Measurements from ENCODE around the gene ZNF428. TPM values are rescaled to one million over a fixed set of nuclear protein-coding genes. Genes with fewer than 3 reads are reported as not detected.
A peak's percentile ranks its signal among the peaks of the same experiment; 100 is the strongest.

ZNF428 gene
- total and polyA plus RNA-seq, 2 of the 4 experiments (the other 2 are of a cell fraction), result 9.9 to 32.3 TPM

- ATAC-seq (ENCODE audit: low read depth), result peak; percentile 24; the same call in 1 of the 2 replicates
- TF ChIP-seq MAZ (IDR thresholded peaks at IDR 0.05; ENCODE audit: borderline replicate concordance, low read depth, low read length) (no peak), SMC3 (IDR thresholded peaks at IDR 0.05; ENCODE audit: low read depth, low read length) (no peak), BHLHE40 (IDR thresholded peaks at IDR 0.05; ENCODE audit: low read depth, low read length) (no peak), RCOR1 (IDR thresholded peaks at IDR 0.05; ENCODE audit: insufficient replicate concordance, low read length) (no peak), NFE2L2 (IDR thresholded peaks at IDR 0.05; ENCODE audit: low read depth, low read length) (no peak), CEBPB (IDR thresholded peaks at IDR 0.05; ENCODE audit: low read depth, low read length) (no peak), RFX5 (IDR thresholded peaks at IDR 0.05; ENCODE audit: low read depth, low read length) (no peak), MXI1 (IDR thresholded peaks at IDR 0.05; ENCODE audit: borderline replicate concordance, low read depth, low read length) (no peak), RAD21 (IDR thresholded peaks at IDR 0.05; ENCODE audit: low read length) (peak; percentile 28), CTCF (conservative IDR thresholded peaks at IDR 0.05; ENCODE audit: low read depth, low read length) (peak; percentile 39), MAFK (IDR thresholded peaks at IDR 0.05; ENCODE audit: low read depth, low read length) (no peak), CHD1 (IDR thresholded peaks at IDR 0.05; ENCODE audit: low read depth, low read length) (no peak), FOS (IDR thresholded peaks at IDR 0.05; ENCODE audit: low read depth, low read length) (no peak), POLR2A (IDR thresholded peaks at IDR 0.05; ENCODE audit: low read depth, low read length) (no peak)
- TF ChIP-seq, protein P1, sequence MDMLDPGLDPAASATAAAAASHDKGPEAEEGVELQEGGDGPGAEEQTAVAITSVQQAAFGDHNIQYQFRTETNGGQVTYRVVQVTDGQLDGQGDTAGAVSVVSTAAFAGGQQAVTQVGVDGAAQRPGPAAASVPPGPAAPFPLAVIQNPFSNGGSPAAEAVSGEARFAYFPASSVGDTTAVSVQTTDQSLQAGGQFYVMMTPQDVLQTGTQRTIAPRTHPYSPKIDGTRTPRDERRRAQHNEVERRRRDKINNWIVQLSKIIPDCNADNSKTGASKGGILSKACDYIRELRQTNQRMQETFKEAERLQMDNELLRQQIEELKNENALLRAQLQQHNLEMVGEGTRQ (IDR thresholded peaks at IDR 0.05; ENCODE audit: low read depth, low read length), result no peak
- TF ChIP-seq, protein P2, sequence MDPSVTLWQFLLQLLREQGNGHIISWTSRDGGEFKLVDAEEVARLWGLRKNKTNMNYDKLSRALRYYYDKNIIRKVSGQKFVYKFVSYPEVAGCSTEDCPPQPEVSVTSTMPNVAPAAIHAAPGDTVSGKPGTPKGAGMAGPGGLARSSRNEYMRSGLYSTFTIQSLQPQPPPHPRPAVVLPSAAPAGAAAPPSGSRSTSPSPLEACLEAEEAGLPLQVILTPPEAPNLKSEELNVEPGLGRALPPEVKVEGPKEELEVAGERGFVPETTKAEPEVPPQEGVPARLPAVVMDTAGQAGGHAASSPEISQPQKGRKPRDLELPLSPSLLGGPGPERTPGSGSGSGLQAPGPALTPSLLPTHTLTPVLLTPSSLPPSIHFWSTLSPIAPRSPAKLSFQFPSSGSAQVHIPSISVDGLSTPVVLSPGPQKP (IDR thresholded peaks at IDR 0.05; ENCODE audit: borderline replicate concordance, low read depth, low read length), result no peak
- CTCF ChIA-PET, result interaction anchor here (0.5 to 0.6 kb wide), 2 partner anchors 228 to 1127 kb away, joined by 3 to 4 read pairs; no protein-coding TSS in a partner anchor
- intact Hi-C loops (cut with micrococcal nuclease), result loop anchor here (10.0 kb wide), 1 partner anchor 558 kb away; no protein-coding TSS in a partner anchor
- no peak overlapping the region for H3K27ac ChIP-seq (ENCODE audit: insufficient read depth, low read length)
- H3K14ac ChIP-seq (replicated peaks; ENCODE audit: low read depth, low read length), result no peak overlapping the region
- H3K4me2 ChIP-seq (ENCODE audit: low read depth, low read length), result no peak overlapping the region
- H3K27me3 ChIP-seq (ENCODE audit: control insufficient read depth, insufficient read depth, low read length), result no peaks in the 10 kb centered on the region
- peaks cover 3% of the 10 kb centered on the region; the same call in 1 of the 2 replicates for H3K9me3 ChIP-seq (ENCODE audit: control insufficient read depth, insufficient read depth, low read length)
- no TSS peak for BruUV-seq (replicated peaks)
- H3K9ac ChIP-seq (ENCODE audit: low read depth, low read length), result no peak overlapping the region
- in situ Hi-C loops (cut with MboI; ENCODE audit: low sequenced_read_pairs), result no loop called here
- H3K4me3 ChIP-seq (ENCODE audit: insufficient read depth, low read depth, low read length), result no peak overlapping the region
- no peak overlapping the region for H2AK5ac ChIP-seq (ENCODE audit: low read depth, low read length)
- H3K9me1 ChIP-seq (ENCODE audit: insufficient read depth, low read length), result peaks cover 21% of the 10 kb centered on the region
- H4K91ac ChIP-seq (ENCODE audit: insufficient read depth, low read depth, low read length), result no peak overlapping the region
- H3K36me3 ChIP-seq (ENCODE audit: control insufficient read depth, insufficient read depth, low read length), result peaks cover 63% of the 10 kb centered on the region
- no peak overlapping the region for H2AFZ ChIP-seq (replicated peaks; ENCODE audit: low read length, poor library complexity)
- no peak overlapping the region for H2AK9ac ChIP-seq (replicated peaks; ENCODE audit: low read depth, low read length, poor library complexity)
- no peak overlapping the region for H2BK5ac ChIP-seq (ENCODE audit: low read depth, low read length, poor library complexity, severe bottlenecking)
- H4K8ac ChIP-seq (ENCODE audit: low read depth in 2 of 2, low read length in 2 of 2), result no peak overlapping the region
- no peak overlapping the region for H2BK20ac ChIP-seq (ENCODE audit: low read depth, low read length)
- WGBS, 2 experiments (ENCODE audit: extremely low coverage in 2 of 2, insufficient read length in 1 of 2), result 100% methylated on average over 2 of the region's 6 CpGs; no CpG with 5 or more reads in 1 of the 2 experiments
- POLR2A ChIA-PET (ENCODE audit: unreplicated experiment), result no interaction called here
- no peak overlapping the region for H4K5ac ChIP-seq (ENCODE audit: low read depth, low read length)
- dilution Hi-C loops (cut with HindIII; ENCODE audit: low sequenced_read_pairs, unreplicated experiment), result no loop called here
- H3K18ac ChIP-seq (ENCODE audit: low read depth, low read length), result no peak overlapping the region
- H2BK120ac ChIP-seq (ENCODE audit: low read depth, low read length), result no peak overlapping the region
- H2BK15ac ChIP-seq (ENCODE audit: low read depth, low read length), result no peak overlapping the region
- H3K4ac ChIP-seq (ENCODE audit: low read depth, low read length), result no peak overlapping the region
- H3K23ac ChIP-seq (ENCODE audit: low read depth, low read length), result no peak overlapping the region
- no peak overlapping the region for H3K56ac ChIP-seq (ENCODE audit: extremely low read depth, insufficient read depth, low read length)
- H4K20me1 ChIP-seq (ENCODE audit: insufficient read depth, low read length), result peaks cover 66% of the 10 kb centered on the region
- peaks cover 3% of the 10 kb centered on the region for H3K4me1 ChIP-seq (ENCODE audit: control insufficient read depth, insufficient read depth, low read length)
- peaks cover 56 to 81% of the 10 kb centered on the region in 2 experiments for H3K79me1 ChIP-seq (ENCODE audit: low read depth in 1 of 2, low read length in 2 of 2)
- DNase-seq, result no peak
Observed at GRCh38 chr19:43662487-43662886, 43.1 kb upstream of the ZNF428 start.

All from IMR-90 (cell line).